GM21737 (cell line): Measurements from ENCODE around the gene CDC42BPG.
"Not testable (repeated sequence)": the region's sequence is repeated elsewhere in the genome, so short reads cannot be mapped to it uniquely, and the experiment has no call there.

ENCODE experiments used
- ATAC-seq: cut with Tn5 transposase; IDR thresholded peaks from one replicate; pipeline ENCODE4 v1.9.1; 2021; ENCODE audit warnings: mild to moderate bottlenecking, moderate library complexity; ENCODE audit not compliant: unreplicated experiment

The CDC42BPG gene

GRCh38 chr11:64834723-64835615 is 9.5 kb downstream of the CDC42BPG start:
- no peak for ATAC-seq

- ATAC-seq, result no peak
Observed at GRCh38 chr11:64834031-64834722, 10.3 kb downstream of the CDC42BPG start.

GRCh38 chr11:64833509-64833908 is 10.9 kb downstream of the CDC42BPG start:
- ATAC-seq, result no peak

GRCh38 chr11:64833198-64833502 is 11.3 kb downstream of the CDC42BPG start:
- ATAC-seq, result no peak

GRCh38 chr11:64832467-64833197 is 11.8 kb downstream of the CDC42BPG start:
- no peak for ATAC-seq

- no peak for ATAC-seq
Observed at GRCh38 chr11:64831411-64831891, 13.0 kb downstream of the CDC42BPG start.

- ATAC-seq, result no peak
Observed at GRCh38 chr11:64829536-64830251, 14.8 kb downstream of the CDC42BPG start.

GRCh38 chr11:64827451-64827839 is 17.0 kb downstream of the CDC42BPG start:
- ATAC-seq, result no peak

GRCh38 chr11:64826578-64827450 is 17.6 kb downstream of the CDC42BPG start:
- ATAC-seq, result no peak

- no peak for ATAC-seq
Observed at GRCh38 chr11:64826062-64826461, 18.4 kb downstream of the CDC42BPG start.

- ATAC-seq, result no peak
Observed at GRCh38 chr11:64823568-64824119, 20.8 kb downstream of the CDC42BPG start.

- ATAC-seq, result no peak
Observed at GRCh38 chr11:64817476-64817875, 27.0 kb downstream of the CDC42BPG start.

GRCh38 chr11:64815433-64815832 is 29.0 kb downstream of the CDC42BPG start:
- not testable (repeated sequence) for ATAC-seq

- ATAC-seq, result peak; percentile 52
Observed at GRCh38 chr11:64814712-64815187, 29.7 kb downstream of the CDC42BPG start.

GRCh38 chr11:64813826-64814225 is 30.6 kb downstream of the CDC42BPG start:
- ATAC-seq, result no peak

- peak; percentile 11 for ATAC-seq
Observed at GRCh38 chr11:64810891-64811272, 33.6 kb downstream of the CDC42BPG start.

GRCh38 chr11:64810271-64810890 is 34.1 kb downstream of the CDC42BPG start, which contains the start of gene MEN1:
MEN1 (minus strand) TSS chr11:64810551; CDS start chr11:64810109, 442 bp downstream.
- peak; percentile 58 for ATAC-seq

- no peak for ATAC-seq
Observed at GRCh38 chr11:64809781-64810241, 34.6 kb downstream of the CDC42BPG start.

GRCh38 chr11:64805481-64805880 is 39.0 kb downstream of the CDC42BPG start:
- no peak for ATAC-seq
